Right ventricle myocardium superior (tissue), 1 donor: ENCODE results near the gene TNNT3. TPM values are rescaled to one million over a fixed set of nuclear protein-coding genes. Genes with fewer than 3 reads are reported as not detected.
"Not testable (repeated sequence)": the region's sequence is repeated elsewhere in the genome, so short reads cannot be mapped to it uniquely, and the experiment has no call there.

Source experiments
- ATAC-seq: fragments of 200-7000 bp; cut with Tn5 transposase; one replicate; pipeline ENCODE4 v1.9.1; 2020; ENCODE audit warnings: mild to moderate bottlenecking; ENCODE audit not compliant: poor library complexity
- DNase-seq: peaks from one replicate; pipeline ENCODE4 v3.0.0-alpha.2; 2020
- intact Hi-C: fragments of 100-400 bp; cut with DNase I; formaldehyde crosslinking; loops from one replicate; pipeline ENCODE4 v1.11.2; 2022
- long read RNA-seq: library from polyadenylated mRNA; unstranded; transcript quantifications from one replicate; pipeline ENCODE4 v2.0.0, GENCODE V29; 2021
- total RNA-seq: library from RNA; stranded (reverse); fragmentation: NEBNext Ultra II Directional; extraction: Animal tissue kit (Norgen Biotek cat#: 25700); gene quantifications from one replicate; pipeline ENCODE4 v1.2.1, GENCODE V29; 2021
- donor health status: DM: no; HTN: yes; CAD: no; lungs with severe emphysema.

TNNT3 gene
- total RNA-seq, result 35.7 TPM
- long read RNA-seq, partial matches to known transcripts, result 8 of 18 reads
- long read RNA-seq, other reads (novel, unspliced or antisense), result 10 of 18 reads

- no peak for DNase-seq
- intact Hi-C loops, result loop anchor here (5.0 kb wide), 1 partner anchor 37 kb away; no protein-coding TSS in a partner anchor
- ATAC-seq, result peak; percentile 32
Observed at GRCh38 chr11:1919391-1920127, at the start of gene TNNT3. Gene TNNT3 (plus strand): TSS chr11:1919703. CDS start chr11:1922875, 3,172 bp downstream.

- DNase-seq (peak; percentile 41), ATAC-seq (no peak)
- intact Hi-C loops, result no loop called here
Observed at GRCh38 chr11:1870326-1870696, 49.2 kb upstream of the TNNT3 start.

- intact Hi-C loops, result no loop called here
- DNase-seq (peak; percentile 64), ATAC-seq (peak; percentile 30)
Observed at GRCh38 chr11:1870721-1871466, 48.6 kb upstream of the TNNT3 start.

- intact Hi-C loops, result no loop called here
- DNase-seq (no peak), ATAC-seq (no peak)
Observed at GRCh38 chr11:1871531-1871930, 48.0 kb upstream of the TNNT3 start.

- DNase-seq, result peak; percentile 29
- intact Hi-C loops, result no loop called here
- ATAC-seq, result no peak
Observed at GRCh38 chr11:1872267-1872985, 47.1 kb upstream of the TNNT3 start.

GRCh38 chr11:1873048-1873812 lies 46.3 kb upstream of the TNNT3 start:
- intact Hi-C loops, result no loop called here
- peak; percentile 50 for DNase-seq
- ATAC-seq, result peak; percentile 16

GRCh38 chr11:1873813-1874150 lies 45.7 kb upstream of the TNNT3 start:
- ATAC-seq, intact Hi-C loops: not testable (repeated sequence)
- peak; percentile 16 for DNase-seq

GRCh38 chr11:1874441-1875092 lies 44.9 kb upstream of the TNNT3 start:
- peak; percentile 49 for DNase-seq
- intact Hi-C loops, ATAC-seq: not testable (repeated sequence)

GRCh38 chr11:1875093-1875850 lies 44.2 kb upstream of the TNNT3 start:
- ATAC-seq (no peak), DNase-seq (peak; percentile 69)
- intact Hi-C loops, result no loop called here

GRCh38 chr11:1875851-1876301 lies 43.6 kb upstream of the TNNT3 start:
- intact Hi-C loops, DNase-seq, ATAC-seq: not testable (repeated sequence)

- peak; percentile 86 for DNase-seq
- ATAC-seq, result no peak
- intact Hi-C loops, result no loop called here
Observed at GRCh38 chr11:1876361-1877063, 43.0 kb upstream of the TNNT3 start.

- intact Hi-C loops, result no loop called here
- DNase-seq (peak; percentile 81), ATAC-seq (no peak)
Observed at GRCh38 chr11:1877211-1878136, 42.0 kb upstream of the TNNT3 start.

GRCh38 chr11:1878137-1879031 lies 41.1 kb upstream of the TNNT3 start:
- DNase-seq (peak; percentile 61), ATAC-seq (peak; percentile 15)
- intact Hi-C loops, result no loop called here

GRCh38 chr11:1879342-1879940 lies 40.1 kb upstream of the TNNT3 start:
- intact Hi-C loops, result no loop called here
- DNase-seq (peak; percentile 35), ATAC-seq (no peak)
